GM18505 (cell line): ENCODE results near the gene P2RX7.
"Not testable (repeated sequence)": the region's sequence is repeated elsewhere in the genome, so short reads cannot be mapped to it uniquely, and the experiment has no call there.

Source experiments
- ATAC-seq: cut with Tn5 transposase; IDR thresholded peaks from one replicate; pipeline ENCODE4 v1.9.1; 2021; ENCODE audit not compliant: unreplicated experiment
- POLR2A ChIP-seq: IDR thresholded peaks from 4 replicates; pipeline ENCODE4 v1.6.1; 2011; ENCODE audit warnings: borderline replicate concordance; ENCODE audit not compliant: insufficient read depth, insufficient read length; ENCODE audit errors: extremely low read depth

P2RX7 gene

DNA sequence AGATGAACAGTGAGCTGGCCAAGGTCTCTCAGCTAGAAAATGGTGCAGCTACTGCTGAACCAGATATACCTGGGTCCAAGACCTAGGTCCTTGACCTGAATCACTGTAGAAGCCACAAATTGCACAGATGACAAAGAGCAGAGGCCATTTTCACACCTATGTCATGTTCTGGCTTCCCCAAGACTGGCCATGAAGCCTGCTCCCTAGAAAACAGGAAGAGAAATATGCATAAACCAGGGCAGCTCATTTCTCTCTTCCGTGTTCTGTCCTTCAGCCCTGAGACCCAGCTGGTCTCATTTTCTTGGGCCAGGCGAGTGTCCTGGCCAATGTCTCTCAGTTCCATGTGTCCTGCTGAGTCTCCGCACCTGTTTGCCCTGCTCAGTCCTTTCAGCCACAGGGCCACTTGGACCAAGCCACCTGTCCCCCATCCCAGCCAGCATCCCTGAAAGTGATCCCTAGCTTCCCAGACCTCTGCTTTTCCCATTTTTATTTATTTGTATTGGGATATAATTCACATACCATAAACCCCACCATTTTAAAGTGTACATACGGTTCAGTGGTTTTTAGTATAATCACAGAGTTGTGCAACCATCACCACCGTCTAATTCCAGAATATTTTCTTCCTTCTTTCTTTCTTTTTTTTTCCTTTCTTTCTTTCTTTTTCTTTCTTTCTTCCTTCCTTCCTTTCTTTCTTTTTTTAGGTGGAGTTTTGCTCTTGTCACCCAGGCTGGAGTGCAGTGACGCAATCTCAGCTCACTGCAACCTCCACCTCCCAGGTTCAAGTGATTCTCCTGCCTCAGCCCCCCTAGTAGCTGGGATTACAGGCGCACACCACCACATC is 27.0 kb downstream of the P2RX7 start:
- TF ChIP-seq POLR2A, result no peak
- ATAC-seq, result no peak

DNA sequence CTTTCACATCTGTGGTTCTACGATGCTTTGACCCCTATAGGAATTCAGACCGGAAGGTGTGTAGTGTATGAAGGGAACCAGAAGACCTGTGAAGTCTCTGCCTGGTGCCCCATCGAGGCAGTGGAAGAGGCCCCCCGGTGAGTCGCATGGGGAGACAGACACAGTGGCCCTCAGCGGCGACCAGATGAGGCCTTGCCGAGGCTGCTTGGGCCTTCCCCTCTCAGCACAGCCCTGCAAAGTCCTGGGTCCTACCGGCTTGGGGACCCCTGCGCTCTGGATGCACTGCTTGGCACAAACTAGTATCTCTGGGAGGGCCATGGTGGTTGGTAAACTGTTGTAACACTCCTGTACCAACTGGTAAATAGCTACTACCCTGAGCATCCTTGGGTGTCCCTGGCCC is 29.7 kb downstream of the P2RX7 start:
- TF ChIP-seq POLR2A, result no peak
- no peak for ATAC-seq

DNA sequence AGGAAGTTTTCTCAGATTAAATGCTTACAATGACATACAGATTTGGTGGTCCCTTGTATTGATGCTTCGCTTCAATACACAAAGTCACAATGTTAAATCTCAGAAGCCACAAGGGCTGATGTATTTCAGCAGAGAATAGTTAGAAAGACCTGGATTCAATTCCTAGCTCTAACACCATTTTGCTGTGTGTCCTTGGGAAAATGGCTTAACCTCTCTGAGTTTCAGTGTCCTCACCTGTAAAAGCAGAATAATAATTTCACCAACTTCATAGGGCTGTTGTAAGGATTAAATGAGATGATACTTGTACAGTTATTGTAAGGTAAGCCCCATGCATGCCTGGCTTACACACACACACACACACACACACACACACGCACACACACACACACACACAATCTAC is 30.3 kb downstream of the P2RX7 start:
- ATAC-seq, result no peak
- TF ChIP-seq POLR2A, result no peak

DNA sequence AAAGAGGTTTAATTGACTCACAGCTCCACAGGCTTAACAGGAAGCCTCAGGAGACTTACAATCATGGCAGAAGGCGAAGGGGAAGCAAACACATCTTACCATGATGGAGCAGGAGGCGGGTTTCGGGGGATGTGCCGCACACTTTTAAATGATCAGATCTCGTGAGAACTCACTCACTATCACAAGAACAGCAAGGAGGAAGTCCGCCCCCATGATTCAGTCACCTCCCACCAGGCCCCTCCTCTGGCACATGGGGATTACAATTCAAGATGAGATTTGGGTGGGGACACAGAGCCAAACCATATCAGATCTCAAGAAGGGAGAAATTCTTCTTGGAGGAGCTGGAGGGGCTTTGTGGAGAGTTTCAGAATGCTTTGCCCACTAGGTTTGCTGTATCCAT is 32.2 kb downstream of the P2RX7 start:
- ATAC-seq, result not testable (repeated sequence)

DNA sequence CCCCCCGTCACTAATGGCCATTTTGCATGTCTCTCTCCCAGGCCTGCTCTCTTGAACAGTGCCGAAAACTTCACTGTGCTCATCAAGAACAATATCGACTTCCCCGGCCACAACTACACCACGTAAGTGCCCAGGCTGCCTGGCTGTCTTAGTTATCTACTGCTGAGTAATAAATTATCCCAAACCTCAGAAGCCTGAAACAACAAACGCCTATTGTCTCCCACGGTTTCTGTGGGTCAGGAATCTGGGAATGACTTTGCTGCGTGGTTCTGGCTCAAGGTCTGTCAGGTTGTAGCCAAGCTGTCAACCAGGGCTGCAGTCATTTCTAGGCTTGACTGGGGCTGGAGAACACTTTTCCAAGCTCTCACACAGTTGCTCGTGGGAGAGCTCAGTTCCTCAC is 32.6 kb downstream of the P2RX7 start:
- ATAC-seq, result no peak
- no peak for TF ChIP-seq POLR2A

DNA sequence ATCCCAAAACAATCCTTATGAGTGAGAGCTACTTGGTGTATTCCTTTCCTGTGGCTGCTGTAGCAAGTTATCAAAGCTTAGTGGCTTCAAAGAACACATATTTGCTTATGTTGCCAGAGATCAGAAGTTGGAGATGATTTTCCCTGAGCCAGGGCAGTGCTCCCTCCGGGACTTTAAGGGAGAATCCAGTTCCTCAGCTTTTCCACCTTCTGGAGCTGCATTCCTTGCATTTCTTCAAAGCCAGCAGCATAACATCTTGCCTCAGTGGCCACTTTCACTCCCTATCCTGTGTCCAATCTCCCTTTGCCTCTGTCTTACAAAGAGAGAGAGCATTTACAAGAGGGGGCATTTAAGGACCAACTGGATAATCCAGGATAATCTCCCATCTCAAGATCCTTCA is 33.7 kb downstream of the P2RX7 start:
- ATAC-seq, result no peak
- no peak for TF ChIP-seq POLR2A

DNA sequence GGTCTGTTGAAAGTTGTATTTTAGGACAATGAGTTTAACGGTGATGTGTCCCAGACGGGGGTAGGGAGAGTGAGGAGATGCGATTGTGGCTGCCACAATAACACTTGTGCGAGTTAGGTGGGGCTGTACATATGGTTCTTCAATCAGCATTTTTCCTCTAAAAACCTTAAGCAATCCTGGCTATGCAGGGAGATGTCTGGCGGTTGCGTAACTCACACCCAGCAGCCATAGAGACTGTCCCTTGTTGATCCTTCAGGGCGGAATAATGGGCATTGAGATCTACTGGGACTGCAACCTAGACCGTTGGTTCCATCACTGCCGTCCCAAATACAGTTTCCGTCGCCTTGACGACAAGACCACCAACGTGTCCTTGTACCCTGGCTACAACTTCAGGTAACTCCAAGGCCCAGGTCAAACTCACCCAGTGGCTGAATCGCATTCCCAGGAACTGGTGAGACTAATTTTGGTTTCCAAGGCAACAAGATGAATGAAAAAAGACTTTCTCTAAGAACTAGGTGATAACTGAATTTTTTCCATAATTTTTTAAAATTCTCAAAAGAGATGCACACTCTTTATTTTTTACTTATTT is 34.6 kb downstream of the P2RX7 start:
- TF ChIP-seq POLR2A, result no peak
- no peak for ATAC-seq

DNA sequence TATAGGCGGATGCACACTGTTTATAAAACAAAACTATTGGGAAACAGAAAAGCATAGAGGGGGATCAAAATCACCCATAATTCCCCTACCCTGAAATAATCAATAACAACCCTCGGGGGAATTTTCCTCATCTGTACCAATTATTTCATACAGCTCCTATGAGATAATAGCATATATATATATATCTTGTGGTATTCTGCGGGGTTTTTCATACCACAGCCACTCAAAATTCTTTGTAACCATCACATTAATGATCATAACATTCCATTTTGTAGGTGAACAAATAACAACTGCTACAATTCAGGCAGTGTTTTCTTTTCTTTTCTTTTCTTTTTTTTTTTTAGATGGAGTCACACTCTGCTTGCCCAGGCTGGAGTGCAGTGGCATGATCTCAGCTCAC is 35.3 kb downstream of the P2RX7 start:
- no peak for TF ChIP-seq POLR2A
- no peak for ATAC-seq

DNA sequence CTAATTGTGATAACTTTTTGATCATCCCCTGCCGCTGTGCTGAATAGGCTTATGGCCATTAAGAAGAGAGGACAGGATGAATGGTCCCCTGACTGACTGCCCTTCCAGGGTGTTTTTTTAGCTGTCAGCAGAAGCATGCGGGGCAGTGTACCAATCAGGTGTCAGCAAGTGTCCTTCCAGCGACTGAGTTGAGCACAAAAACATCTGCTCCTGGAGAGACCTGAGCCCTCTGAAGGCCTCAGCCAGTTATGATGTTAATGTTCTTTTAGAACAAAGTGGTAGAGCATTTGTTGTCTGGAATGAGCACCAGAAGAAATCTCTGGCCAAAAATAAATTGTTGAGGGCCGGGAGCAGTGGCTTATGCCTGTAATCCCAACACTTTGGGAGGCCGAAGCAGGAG is 37.5 kb downstream of the P2RX7 start:
- no peak for TF ChIP-seq POLR2A
- ATAC-seq, result no peak

DNA sequence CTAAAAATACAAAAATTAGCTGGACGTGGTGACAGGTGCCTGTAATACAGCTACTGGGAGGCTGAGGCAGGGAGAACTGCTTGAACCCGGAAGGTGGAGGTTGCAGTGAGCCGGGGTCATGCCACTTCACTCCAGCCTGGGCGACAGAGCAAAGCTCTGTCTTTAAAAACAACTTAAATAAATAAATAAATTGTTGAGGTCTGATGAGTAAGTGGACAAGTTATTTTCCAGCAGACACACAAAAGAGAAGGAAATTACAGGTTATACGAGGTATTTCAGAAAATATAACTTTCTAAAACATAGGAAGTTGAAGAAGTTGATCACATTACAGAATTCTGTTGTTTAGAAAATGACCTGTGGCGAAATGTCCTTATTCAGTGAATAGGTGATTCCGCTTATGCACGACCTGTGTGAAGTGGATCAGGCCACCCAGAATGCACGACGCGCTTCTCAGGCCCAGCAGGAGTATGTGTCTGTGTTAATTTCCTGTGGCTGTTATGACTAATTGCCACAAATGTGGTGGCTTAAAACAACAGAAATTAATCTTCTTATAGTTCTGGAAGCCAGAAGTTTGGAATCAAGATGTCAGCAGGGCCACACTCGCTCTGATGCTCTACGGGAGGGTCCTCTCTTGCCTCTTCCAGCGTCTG is 38.1 kb downstream of the P2RX7 start:
- no peak for TF ChIP-seq POLR2A
- ATAC-seq, result no peak

DNA sequence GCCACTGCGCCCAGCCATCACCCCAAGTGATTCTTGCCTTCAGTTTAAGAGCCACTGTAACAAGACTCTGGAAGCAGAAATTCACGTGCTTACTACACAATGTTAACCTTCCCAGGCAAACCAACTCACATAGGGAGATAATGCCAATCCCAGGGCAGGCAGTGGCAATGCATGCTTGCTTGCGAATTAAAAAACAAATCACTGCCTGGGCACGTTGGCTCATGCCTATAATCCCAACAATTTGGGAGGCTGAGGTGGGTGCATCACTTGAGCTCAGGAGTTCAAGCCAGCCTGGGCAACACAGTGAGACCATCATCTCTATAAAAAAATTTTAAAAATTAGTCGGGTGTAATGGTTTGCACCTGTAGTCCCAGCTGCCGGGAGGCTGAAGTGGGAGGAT is 39.5 kb downstream of the P2RX7 start:
- ATAC-seq, result no peak
- TF ChIP-seq POLR2A, result no peak

DNA sequence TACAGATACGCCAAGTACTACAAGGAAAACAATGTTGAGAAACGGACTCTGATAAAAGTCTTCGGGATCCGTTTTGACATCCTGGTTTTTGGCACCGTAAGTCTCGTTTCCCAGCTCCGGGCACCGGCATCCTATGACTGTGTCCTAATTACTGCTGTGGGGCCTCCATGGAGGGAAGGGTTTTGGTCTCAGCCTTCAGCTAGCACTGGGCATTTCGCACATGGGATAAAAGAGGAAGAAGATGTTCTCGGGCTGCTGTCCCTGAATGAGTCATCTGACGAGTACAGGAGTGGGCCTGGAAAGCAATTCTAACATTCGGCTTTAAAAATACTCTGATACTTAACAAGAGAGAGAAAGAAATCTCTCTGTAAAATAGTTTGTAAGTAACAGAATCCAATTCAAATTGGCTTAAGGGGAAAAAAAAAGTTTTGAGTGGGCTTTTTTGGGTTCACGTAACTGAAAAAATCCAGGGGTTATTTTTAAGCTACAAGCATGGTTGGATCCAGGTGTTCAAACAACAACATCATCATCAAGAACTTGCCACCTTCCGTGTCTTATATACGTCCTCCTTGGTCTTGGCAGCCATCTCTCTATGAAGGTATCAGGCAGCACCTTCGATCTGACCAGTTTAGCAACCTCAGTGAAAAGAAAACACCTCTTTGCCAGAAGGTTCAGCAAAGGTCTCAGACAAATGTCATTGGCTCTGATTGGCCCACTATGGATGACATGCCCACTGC is 42.9 kb downstream of the P2RX7 start:
- ATAC-seq, result no peak
- no peak for TF ChIP-seq POLR2A

DNA sequence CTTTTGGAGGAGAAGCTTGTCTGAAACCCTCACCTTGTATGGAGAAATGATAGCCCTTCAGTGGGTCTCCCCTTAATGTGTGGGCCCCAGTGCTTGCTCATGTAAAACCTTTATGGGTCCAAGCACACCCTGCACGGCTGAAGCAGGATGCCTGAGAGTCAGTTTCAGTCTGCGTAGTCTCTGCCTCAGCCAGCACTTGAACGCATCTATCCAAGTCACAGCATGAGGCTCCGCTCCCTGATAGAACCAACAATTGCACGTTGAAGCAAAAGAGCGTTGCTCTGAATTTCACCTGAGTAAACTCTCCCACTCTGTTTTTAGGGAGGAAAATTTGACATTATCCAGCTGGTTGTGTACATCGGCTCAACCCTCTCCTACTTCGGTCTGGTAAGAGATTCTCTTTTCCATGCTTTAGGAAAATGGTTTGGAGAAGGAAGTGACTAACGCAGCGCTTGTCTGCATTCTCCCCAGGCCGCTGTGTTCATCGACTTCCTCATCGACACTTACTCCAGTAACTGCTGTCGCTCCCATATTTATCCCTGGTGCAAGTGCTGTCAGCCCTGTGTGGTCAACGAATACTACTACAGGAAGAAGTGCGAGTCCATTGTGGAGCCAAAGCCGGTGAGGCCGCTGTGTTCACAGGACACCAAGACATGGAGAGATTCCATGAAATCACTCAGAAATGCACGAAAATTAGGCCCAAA is 44.3 kb downstream of the P2RX7 start:
- no peak for ATAC-seq

DNA sequence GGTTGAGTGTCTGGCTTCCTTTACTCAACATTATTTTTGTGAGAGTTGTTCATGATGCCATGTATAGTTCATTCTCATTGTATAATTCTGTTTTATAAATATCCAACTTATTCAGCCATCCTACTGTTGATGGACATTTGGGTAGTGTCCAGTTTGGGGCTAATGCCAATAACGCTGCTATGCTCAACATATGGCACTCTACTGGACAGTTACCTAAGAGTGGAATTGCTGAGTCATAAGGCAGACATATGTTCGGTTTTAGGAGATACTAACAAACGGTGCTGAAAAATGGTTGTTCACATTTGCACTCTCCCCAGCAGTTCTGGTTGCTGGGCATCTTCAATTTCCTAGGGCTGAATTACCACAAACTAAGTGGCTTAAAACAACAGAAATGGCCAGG is 48.5 kb downstream of the P2RX7 start:
- TF ChIP-seq POLR2A, result no peak
- ATAC-seq, result no peak

More for the DNA sequence above, 44.3 kb downstream of the P2RX7 start:
- no peak for TF ChIP-seq POLR2A
